Superior temporal gyrus (tissue), 1 donor: ENCODE data around the gene PLSCR2.
"Not testable (repeated sequence)": the region's sequence is repeated elsewhere in the genome, so short reads cannot be mapped to it uniquely, and the experiment has no call there.

Experiments used
- DNase-seq: peaks from one replicate; pipeline ENCODE4 v3.0.0-alpha.2; 2016; ENCODE audit errors: extremely low spot score

The PLSCR2 gene, protein sequence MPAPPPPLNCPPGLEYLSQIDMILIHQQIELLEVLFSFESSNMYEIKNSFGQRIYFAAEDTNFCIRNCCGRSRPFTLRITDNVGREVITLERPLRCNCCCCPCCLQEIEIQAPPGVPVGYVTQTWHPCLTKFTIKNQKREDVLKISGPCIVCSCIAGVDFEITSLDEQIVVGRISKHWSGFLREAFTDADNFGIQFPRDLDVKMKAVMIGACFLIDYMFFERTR

DNA sequence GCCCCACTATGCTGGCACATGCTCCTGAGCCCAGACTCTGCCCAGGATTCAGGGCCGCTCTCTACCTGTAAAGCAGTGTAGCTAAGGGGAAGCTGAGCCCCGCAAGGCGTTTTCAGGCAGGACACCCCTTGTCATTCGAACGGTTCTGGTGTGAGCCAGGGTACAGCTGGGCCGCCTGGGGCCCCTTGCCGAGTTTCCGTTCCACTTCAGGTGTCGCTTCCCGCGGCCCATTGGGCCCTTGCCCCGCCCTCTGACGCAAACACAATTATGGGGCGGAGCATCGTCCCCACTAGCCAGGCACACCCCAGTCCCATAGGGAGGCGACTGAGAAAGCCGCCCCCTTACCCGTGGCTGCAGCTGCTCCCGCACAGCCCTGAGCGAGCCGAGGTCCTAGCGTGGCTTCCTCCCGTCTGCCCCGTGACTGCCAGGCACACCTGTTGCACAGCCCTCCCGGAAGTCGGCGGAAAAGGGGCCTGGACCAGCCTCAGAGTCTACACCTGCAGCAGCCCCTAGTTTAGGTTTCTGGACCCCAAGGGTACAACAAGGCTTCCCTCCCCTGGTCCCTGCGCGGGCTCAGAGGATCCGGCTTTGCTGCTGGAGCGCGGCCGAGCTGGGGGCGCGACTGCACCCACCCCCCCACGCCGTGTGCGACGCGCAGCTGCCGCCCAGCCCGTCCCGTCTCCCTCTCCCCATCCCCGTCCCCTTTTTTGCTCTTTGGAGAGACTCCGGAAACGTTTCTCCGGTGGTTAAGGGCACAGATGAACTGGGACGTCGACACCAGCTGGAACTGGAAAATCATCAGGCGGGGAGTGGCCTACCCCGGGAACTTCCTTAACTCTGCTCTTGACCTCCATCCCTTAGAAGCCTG lies at the start of gene PLSCR2:
TSS of gene PLSCR2 (minus strand) at position 412 of the 868 bp plus-strand sequence. CDS start 9,657 bp downstream, outside the sequence.
- no peak for DNase-seq

DNA sequence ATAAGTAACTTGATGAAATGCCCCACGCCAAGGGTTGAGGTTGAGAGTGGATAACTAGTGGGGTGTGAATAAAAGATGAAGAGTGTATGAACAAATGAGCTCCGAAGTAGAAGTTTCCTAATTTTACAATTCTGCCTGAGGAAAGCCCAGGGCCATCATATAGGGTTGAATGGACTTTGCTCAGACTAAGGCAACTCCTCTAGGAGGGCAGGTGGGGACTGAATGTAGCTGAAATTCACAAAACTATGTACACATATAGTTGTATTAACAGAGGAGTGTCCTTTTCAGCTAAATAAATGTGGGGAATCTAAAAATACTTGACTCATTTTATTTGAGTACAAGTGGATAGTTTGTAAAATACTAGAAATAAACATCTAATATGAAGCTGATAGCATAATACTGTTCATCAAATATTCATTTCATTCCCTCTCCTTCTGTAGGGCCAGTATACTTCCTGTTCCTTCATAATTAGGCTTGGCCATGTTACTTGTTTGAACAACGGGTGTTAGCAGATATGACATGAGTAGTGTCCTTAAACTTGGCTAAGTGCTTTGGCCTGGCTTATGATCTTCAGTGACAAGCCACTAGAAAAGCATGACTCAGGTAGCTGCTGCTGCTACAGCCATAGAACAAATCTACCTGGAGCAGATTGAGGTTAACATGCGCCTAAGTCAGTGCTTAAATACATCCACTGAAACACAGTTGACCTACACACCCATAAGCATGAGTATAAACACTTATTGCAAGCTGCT lies 48.5 kb upstream of the PLSCR2 start:
- no peak for DNase-seq

DNA sequence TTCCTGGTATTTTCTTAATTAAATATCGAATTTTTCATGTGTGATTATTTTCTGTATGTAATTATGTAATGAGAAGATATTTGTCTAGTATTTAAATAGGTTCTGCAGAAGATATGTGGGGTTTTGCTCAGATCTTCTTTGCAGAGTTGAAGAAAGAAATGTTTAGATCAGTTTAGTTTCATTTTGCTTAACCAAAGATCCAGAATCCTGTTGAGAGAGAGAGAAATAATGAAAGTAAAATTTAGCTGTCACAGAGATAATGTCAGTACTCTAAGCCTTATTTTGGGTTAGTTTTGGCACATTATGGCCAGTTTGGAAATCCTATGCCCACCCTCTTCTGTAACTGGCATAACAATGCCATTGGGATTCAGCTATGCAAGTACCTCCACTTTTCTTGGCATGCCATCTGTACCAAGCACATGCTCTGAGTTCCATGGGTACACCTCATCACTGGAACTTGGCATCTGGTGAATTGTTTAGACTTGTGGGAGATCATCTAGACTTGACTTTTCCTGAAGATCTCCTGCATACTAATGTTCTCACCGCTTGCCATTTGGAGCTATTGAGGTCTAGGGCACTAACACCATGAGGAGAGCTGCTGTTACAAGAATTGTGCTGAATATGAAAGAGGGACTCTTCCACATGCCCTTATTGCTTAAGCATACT lies 44.2 kb upstream of the PLSCR2 start:
- no peak for DNase-seq

DNA sequence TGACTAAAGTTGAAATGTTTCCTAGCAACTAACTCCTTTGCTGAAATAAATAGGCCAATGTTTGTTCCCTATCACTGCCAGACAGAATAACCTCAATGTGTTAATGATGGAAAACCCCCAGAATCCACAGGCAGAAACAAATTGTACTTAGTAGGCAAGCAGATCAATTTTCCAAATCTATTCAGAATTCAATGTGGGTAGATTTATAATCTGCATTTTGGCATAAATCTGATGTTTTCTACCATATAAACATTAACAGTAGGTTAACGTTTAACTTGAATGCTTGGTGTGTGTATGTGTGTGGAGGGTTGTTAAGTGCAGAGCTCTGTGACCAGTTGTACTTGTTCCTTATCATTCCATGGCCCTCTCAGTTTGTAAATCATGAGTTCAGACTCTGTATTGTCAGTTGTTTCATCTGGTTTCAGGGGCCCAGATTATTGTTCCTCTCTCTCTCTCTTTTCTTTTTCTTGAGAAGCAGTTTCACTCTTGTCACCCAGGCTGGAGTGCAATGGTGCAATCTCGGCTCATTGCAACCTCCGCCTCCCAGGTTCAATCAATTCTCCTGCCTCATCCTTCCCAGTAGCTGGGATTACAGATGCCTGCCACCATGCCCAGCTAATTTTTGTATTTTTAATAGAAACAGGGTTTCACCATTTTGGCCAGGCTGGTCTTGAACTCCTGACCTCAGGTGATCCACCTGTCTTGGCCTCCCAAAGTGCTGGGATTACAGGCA lies 42.2 kb upstream of the PLSCR2 start:
- no peak for DNase-seq

DNA sequence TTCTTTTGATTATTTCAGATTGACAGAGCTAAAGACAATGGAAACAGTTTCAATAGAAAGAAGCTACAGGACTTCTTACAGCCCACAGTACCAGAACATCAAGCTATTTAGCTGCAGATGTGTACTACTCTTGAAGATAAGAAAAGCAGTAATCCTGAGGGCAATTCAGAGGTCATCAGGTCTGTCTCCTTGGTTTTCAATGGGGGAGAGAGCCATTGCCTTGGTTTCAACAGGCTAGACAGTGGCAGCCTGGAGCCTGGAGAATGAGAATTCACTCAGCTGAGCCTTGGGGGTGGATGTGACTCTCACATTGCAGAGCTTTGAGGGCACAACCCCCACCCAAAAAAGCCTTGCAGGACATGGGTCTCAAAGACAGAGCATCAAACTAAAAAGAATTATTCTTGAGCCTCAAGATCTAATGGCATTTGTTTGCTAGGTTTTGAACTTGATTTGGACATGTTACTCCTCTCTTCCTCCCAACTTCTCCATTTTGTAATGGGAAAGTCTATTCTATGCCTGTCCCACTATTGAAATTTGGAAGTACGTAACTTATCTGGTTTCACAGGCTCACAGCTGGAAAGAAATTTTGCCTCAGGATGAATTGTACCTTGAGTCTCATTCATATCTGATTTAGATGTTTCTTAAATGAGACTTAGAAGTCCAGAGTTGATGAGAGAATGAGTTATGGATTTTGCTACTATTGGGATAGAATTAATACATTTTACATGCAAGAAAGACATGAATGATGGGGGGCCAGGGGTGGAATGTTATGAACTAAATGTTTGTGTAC lies 38.2 kb upstream of the PLSCR2 start:
- DNase-seq = no peak

DNA sequence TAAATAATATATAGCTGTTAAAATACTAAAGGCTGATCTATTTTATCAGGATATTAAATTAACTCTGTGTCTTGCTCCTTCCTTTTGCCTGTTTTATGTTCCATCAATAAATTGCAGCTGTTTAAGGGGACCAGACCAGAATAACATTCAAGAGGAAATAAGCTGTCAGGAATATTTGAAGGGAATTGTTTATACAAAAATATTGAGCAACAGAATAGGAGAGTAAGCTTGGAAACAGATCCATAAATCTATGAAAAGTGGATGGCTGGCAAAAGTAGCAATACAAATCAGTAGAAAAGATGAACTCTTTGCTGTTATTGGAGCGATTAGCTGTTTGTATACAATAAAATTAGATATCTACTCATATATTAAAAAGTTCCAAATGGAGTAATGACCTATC lies 36.2 kb upstream of the PLSCR2 start:
- DNase-seq = no peak

DNA sequence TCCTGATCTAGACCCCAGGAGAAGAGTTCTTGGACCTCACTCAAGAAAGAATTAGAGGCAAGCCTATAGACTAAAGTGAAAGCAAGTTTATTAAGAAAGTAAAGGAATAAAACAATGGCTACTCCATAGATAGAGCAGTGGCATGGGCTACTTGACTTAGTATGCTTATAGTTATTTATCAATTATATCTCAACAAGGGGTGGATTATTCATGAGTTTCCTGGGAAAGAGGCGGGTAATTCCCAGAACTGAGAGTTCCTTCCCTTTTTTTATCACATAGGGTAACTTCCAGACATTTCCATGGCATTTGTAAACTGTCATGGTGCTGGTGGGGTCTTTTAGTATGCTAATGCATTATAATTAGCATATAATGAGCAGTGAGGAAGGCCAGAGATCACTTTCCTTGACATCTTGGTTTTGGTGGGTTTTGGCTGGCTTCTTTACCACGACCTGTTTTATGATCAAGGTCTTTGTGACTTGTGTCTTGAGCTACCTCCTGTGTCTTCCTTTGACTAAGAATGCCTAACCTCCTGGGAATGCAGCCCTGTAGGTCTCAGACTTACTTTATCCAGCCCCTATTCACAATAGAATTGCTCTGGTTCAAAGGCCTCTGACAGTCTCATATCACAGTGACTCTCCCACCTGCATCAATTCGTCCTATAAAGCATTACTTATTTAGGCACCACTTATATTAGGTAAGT lies 35.3 kb upstream of the PLSCR2 start:
- DNase-seq = no peak

DNA sequence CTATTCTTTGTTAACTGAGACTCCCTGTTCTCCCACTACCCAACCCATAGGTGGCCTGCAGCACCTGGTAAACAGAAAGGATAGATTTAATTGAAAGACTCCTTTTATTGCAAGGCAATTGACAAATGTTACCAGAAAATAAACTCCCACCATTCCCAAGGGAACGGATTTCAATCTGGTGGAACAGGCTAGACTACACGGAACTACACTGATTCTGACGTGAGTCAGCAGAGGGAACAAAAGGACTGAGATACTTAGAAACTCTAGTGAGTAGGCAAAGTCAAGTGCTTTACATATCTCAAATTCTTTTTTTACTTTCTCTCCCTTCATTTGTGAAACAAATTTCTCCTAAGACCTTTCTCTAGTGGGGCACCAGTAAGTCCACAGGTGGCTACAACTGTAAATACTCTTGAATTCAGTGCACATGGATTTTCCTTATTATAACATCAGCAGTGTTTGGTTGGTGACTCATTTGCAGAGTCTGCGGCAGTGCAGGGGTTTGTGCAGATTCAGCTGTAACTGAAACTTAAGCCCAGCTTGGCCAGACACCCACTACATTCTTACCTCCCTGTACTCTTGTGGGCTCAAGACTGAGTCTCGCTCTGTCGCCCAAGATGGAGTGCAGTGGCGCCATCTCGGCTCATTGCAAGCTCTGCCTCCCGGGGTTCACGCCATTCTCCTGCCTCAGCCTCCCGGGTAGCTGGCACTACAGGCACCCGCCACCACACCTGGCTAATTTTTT lies 34.3 kb upstream of the PLSCR2 start:
- DNase-seq = no peak

DNA sequence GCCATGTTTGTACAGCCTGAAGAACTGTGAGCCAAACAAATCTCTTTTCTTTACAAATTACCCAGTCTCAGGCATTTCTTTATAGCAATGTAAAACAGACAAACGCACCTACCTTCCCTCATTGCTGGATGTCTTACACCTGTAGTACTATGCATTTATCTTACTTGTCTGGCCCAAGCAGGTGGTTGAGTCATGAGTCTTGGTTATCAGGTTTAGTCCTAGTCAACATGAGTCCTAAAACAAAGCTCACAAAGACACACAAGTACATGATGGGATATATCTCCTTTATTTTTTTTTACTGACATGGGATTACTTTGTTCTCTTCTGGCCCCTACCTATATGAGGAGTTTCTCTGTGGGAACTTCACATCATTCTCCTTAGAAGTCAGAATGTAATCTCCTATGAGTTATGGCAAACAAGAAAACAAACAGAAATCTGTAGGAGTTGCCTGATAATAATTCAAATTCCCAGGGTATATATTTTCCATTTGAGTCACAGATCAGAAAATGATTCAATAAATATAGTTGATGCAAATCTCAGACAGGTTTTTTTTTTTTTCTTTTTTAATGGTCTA lies 33.6 kb upstream of the PLSCR2 start:
- DNase-seq = no peak

DNA sequence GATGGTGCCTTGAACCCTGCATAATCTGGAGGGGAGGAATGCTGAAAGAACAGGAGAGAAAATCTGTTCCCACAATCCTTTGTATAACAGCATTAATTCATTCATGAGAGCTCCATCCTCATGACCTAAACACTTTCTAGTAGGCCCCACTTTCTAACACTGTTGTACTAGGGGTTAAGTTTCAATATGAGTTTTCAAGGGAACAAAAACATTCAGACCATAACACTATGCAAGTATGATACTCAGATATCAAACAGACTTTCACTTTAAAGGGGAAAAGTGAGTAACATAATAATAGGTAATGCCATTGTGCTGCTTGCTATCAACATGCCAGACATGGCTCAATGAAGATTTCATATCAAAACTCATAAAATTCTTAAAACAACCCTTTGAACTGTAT lies 32.4 kb upstream of the PLSCR2 start:
- DNase-seq = no peak

DNA sequence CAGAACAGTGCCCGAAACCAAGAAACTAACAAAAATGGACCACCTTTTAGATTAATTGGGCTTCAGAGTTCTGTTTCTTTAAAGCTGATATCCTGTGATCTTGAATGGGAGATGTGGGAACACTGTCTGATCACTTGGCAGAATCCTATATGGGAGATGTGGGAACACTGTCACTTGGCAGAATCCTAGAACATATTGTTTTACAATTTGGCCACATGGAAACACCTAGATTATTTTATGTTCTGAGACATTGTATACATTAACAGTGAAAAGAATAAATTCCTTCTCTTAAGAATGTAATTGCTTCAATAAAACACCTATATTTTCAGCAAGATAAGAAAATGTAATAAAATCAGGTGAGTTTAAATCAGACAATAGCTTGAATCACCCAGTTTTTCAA lies 30.3 kb upstream of the PLSCR2 start:
- DNase-seq = no peak

DNA sequence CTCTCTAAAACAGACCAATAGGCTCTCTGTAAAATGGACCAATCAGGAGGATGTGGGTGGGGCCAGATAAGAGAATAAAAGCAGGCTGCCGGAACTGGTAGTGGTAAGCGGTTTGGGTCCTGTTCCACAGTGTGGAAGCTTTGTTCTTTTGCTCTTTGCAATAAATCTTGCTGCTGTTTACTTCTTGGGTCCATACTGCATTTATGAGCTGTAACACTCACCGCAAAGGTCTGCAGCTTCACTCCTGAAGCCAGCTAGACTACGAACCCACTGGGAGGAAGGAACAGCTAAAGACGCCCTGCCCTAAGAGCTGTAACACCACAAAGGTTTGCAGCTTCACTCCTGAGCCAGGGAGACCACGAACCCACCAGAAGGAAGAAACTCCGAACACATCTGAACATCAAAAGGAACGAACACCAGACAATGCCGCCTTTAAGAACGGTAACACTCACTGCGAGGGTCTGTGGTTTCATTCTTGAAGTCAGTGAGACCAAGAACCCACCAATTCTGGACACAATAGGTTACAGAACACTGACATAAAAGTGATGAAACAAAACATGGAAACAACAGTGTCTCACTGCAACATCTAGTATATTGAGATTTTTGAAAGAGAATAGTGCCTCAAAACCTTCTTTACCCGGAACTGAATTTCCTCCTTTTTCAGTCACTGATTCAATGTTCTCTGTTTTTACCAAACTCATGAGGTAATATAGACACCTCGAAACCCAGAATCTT lies 28.8 kb upstream of the PLSCR2 start:
- DNase-seq = no peak

DNA sequence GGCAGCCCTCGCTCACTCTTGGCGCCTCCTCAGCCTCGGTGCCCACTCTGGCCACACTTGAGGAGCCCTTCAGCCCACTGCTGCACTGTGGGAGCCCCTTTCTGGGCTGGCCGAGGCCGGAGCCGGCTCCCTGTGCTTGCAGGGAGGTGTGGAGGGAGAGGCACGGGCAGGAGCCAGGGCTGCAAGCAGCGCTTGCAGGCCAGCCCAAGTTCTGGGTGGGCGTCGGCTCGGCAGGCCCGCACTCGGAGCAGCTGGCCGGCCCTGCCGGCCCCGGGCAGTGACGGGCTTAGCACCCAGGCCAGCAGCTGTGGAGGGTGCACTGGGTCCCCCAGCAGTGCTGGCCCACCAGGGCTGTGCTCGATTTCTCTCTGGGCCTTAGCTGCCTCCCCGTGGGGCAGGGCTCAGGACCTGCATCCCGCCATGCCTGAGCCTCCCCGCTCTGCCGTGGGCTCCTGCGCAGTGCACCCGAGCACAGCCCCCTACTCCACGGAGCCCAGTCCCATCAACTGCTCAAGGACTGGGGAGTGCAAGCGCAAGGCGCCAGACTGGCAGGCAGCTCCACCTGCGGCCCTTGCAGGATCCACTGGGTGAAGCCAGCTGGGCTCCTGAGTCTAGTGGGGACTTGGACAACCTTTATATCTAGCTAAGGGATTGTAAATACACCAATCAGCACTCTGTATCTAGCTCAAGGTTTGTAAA lies 27.9 kb upstream of the PLSCR2 start:
- not testable (repeated sequence) for DNase-seq

DNA sequence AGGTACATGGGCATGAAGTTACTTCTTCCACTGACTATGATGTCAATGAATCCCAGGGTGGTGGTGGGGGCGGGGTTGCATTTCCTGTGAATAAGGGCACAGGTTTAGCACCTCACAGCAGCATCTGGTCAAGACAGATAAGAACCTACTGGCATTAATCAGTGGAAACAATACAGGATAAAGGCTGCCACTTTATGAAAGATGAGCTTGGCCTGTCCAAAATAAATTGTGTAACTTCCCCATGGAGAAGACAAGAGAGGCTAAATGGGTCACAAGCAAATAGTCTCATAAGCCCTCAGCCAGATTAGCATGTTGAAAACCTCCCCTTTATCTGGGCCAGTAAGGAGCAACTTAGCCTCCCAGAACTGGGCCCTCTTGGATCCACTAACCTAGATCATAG lies 27.4 kb upstream of the PLSCR2 start:
- DNase-seq = no peak

DNA sequence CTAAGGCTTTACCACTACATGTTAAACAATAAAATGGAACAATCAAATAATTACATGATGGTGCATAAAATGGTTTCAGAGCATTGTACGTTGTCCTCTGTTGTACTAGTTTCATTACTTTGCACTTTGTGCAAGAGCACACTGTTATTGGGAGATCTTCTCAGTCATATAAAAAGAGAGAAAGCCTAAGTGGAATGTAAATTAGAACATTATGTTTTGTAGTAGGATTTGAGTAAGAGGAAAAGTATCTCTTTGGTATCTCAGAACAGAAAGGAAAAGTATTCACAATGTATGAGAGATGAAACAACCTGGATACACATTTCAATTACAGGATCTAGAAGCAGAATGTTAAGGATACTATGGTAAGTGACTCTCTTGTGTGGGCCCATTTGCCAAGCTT lies 26.9 kb upstream of the PLSCR2 start:
- no peak for DNase-seq

DNA sequence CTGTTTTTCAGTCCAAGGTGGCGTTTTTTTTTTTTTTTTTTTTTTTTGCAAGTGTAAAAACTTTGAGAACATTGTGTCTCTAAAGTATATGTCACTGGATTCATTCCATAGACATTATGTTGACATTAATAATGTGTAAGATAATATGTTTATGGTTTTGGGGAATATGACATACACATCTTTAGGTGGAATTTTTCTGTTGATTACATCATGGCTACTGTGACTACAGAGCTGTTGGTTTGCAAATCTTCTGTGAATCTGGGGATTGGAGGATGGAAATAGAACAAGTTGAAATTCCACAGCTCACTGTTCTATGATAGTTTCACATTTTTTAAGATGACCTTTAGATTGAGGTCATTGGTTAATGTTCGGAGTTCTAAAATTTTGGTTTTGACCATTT lies 24.4 kb upstream of the PLSCR2 start:
- no peak for DNase-seq

DNA sequence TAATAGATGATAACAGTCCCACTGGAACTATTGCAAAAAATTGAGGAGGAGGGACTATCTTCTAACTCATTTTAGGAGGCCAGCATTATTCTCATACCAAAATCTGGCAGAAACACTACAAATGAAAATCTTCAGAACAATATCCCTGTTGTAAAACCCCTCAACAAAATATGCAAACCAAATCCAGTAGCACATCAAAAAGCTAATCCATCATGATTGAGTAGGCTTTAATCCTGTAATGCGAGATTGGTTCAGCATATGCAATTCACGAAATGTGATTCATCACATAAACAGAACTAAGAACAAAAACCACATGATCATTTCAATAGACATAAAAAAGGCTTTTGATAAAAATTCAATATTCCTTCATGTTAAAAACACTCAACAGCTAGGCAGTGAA lies 23.9 kb upstream of the PLSCR2 start:
- DNase-seq = no peak

DNA sequence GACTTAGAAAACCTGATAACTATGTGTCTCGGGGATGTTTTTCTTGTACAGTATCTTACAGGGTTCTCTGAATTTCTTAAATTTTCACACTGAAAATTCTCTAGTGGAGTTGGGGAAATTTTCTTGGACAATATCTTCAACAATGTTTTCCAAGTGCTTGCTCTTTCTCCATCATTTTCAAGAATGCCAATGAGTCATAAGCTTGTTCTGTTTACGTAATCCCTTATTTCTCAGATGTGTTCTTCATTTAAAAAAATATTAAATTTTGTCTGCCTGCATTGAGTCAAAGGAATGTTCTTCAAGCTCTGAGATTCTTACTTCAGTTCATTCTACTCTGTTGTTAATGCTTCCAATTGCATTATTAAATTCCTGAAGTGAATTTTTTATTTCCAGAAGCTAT lies 21.9 kb upstream of the PLSCR2 start:
- no peak for DNase-seq
